Skeletal muscle satellite cell (primary cell): Measurements from ENCODE around the gene AQP6.

Source experiments
- H3K27me3 ChIP-seq: 2 replicates; pipeline ENCODE4 v1.7.0; 2013; ENCODE audit warnings: low read length; ENCODE audit not compliant: control insufficient read depth, insufficient read depth
- H3K36me3 ChIP-seq: 2 replicates; pipeline ENCODE4 v1.7.0; 2013; ENCODE audit warnings: mild to moderate bottlenecking, control low read depth, low read length; ENCODE audit not compliant: insufficient read depth
- H3K4me1 ChIP-seq: 2 replicates; pipeline ENCODE4 v1.7.0; 2013; ENCODE audit warnings: low read length; ENCODE audit not compliant: control insufficient read depth, insufficient read depth
- H3K4me2 ChIP-seq: 2 replicates; pipeline ENCODE4 v1.7.0; 2013; ENCODE audit warnings: mild to moderate bottlenecking, low read length
- H3K4me3 ChIP-seq: 2 replicates; pipeline ENCODE4 v1.7.0; 2013; ENCODE audit warnings: low read length
- H3K9ac ChIP-seq: 2 replicates; pipeline ENCODE4 v1.7.0; 2013; ENCODE audit warnings: mild to moderate bottlenecking, low read depth, low read length, moderate library complexity
- H3K9me3 ChIP-seq: replicated peaks from 2 replicates; pipeline ENCODE4 v1.7.0; 2013; ENCODE audit warnings: mild to moderate bottlenecking, control low read depth, low read length

Gene AQP6

GRCh38 chr12:49944718-49945117, 28.0 kb upstream of the AQP6 start:
- H3K27me3 ChIP-seq, result peaks cover 9% of the 10 kb centered on the region
- no peak overlapping the region for H3K9ac ChIP-seq
- no peak overlapping the region for H3K4me3 ChIP-seq
- H3K4me1 ChIP-seq, result peaks cover 12% of the 10 kb centered on the region
- no peak overlapping the region for H3K4me2 ChIP-seq
- H3K9me3 ChIP-seq, result no peaks in the 10 kb centered on the region
- no peaks in the 10 kb centered on the region for H3K36me3 ChIP-seq

- Histone ChIP-seq H3K27me3 (peaks cover 16% of the 10 kb centered on the region), H3K36me3 (no peaks in the 10 kb centered on the region), H3K9ac (peak overlapping the region; percentile 36), H3K4me1 (peaks cover 12% of the 10 kb centered on the region), H3K4me3 (peak overlapping the region; percentile 55), H3K4me2 (peak overlapping the region; percentile 74), H3K9me3 (no peaks in the 10 kb centered on the region)
Observed at GRCh38 chr12:49945394-49946080, 27.2 kb upstream of the AQP6 start.

- Histone ChIP-seq H3K27me3 (peaks cover 16% of the 10 kb centered on the region), H3K9ac (peak overlapping the region; percentile 36), H3K9me3 (no peaks in the 10 kb centered on the region)
Observed at GRCh38 chr12:49946086-49946485, 26.7 kb upstream of the AQP6 start.

GRCh38 chr12:49946497-49946896, 26.2 kb upstream of the AQP6 start:
- no peaks in the 10 kb centered on the region for H3K9me3 ChIP-seq
- no peaks in the 10 kb centered on the region for H3K36me3 ChIP-seq
- no peak overlapping the region for H3K4me2 ChIP-seq
- no peak overlapping the region for H3K9ac ChIP-seq
- peaks cover 16% of the 10 kb centered on the region for H3K27me3 ChIP-seq
- H3K4me3 ChIP-seq, result no peak overlapping the region
- peaks cover 12% of the 10 kb centered on the region for H3K4me1 ChIP-seq

More at GRCh38 chr12:49946086-49946485, 26.7 kb upstream of the AQP6 start:
- peaks cover 12% of the 10 kb centered on the region for H3K4me1 ChIP-seq
- H3K36me3 ChIP-seq, result no peaks in the 10 kb centered on the region
- no peak overlapping the region for H3K4me3 ChIP-seq
- H3K4me2 ChIP-seq, result no peak overlapping the region

GRCh38 chr12:49947593-49948226, 25.0 kb upstream of the AQP6 start:
- Histone ChIP-seq H3K9ac (no peak overlapping the region), H3K9me3 (no peaks in the 10 kb centered on the region), H3K36me3 (no peaks in the 10 kb centered on the region), H3K4me3 (no peak overlapping the region), H3K4me1 (peaks cover 12% of the 10 kb centered on the region), H3K27me3 (peaks cover 24% of the 10 kb centered on the region), H3K4me2 (no peak overlapping the region)

- Histone ChIP-seq H3K27me3 (peaks cover 39% of the 10 kb centered on the region), H3K9me3 (no peaks in the 10 kb centered on the region), H3K4me1 (peaks cover 12% of the 10 kb centered on the region), H3K36me3 (no peaks in the 10 kb centered on the region), H3K9ac (no peak overlapping the region), H3K4me2 (no peak overlapping the region), H3K4me3 (no peak overlapping the region)
Observed at GRCh38 chr12:49948866-49949845, 23.6 kb upstream of the AQP6 start.

GRCh38 chr12:49949866-49950265, 22.9 kb upstream of the AQP6 start:
- Histone ChIP-seq H3K36me3 (no peaks in the 10 kb centered on the region), H3K9ac (no peak overlapping the region), H3K4me3 (no peak overlapping the region), H3K9me3 (no peaks in the 10 kb centered on the region), H3K4me2 (no peak overlapping the region), H3K27me3 (peaks cover 46% of the 10 kb centered on the region), H3K4me1 (peaks cover 12% of the 10 kb centered on the region)

GRCh38 chr12:49950273-49951251, 22.2 kb upstream of the AQP6 start, which contains the start of gene AQP2:
Gene AQP2 (plus strand): TSS chr12:49950737. CDS start chr12:49950831, 94 bp downstream.
- H3K36me3 ChIP-seq, result no peaks in the 10 kb centered on the region
- H3K4me2 ChIP-seq, result no peak within 1 kb of the TSS
- no peak within 1 kb of the TSS for H3K9ac ChIP-seq
- no peaks in the 10 kb centered on the region for H3K9me3 ChIP-seq
- peaks cover 48% of the 10 kb centered on the region for H3K27me3 ChIP-seq
- H3K4me3 ChIP-seq, result no peak within 1 kb of the TSS
- peaks cover 6% of the 10 kb centered on the region for H3K4me1 ChIP-seq

GRCh38 chr12:49951411-49952240, 21.1 kb upstream of the AQP6 start:
- no peaks in the 10 kb centered on the region for H3K36me3 ChIP-seq
- no peaks in the 10 kb centered on the region for H3K4me1 ChIP-seq
- no peak overlapping the region for H3K4me2 ChIP-seq
- no peaks in the 10 kb centered on the region for H3K9me3 ChIP-seq
- H3K27me3 ChIP-seq, result peaks cover 54% of the 10 kb centered on the region
- H3K4me3 ChIP-seq, result no peak overlapping the region
- no peak overlapping the region for H3K9ac ChIP-seq
